Fibroblast of skin of right biceps (primary cell): ENCODE results near the gene TRIO.
"Not testable (repeated sequence)": the region's sequence is repeated elsewhere in the genome, so short reads cannot be mapped to it uniquely, and the experiment has no call there.

Experiments
- DNase-seq: peaks from one replicate; pipeline ENCODE4 v3.0.0-alpha.2; 2013

The TRIO gene

DNA sequence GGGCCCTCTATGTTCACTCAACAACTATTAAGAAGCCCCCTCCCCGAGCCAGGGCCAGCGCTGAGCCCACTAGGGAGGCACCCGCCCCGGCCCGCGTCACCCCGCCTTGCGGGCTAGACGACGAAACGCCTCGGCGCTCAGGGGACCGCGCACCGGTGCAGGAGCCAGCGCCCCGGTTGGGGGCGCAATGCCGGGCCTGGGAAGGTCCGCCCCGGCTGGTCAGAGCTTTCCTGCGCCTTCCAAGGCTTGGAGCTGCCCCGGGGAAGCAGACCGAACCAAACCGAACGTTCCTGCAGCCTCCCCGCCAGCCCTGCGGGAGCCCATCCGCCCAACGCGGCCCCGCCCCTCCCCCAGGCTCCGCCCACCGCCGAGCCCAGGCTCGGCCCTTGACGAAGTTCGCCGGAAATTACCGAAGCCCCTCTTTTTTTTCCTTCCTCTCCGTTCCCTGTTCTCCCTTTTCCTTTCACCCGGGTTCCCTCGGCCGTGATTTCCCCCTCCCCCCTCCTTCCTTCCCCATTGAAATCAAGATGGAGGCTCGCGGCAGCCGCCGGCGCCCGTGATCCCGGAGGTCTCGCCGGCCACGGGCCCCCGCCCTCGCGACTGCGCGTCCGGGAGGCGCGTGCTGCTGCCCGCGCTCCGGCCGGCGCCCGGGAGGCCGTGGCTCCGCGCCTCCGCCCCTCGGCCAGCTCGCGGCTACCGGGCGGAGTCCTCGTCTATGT lies at the start of gene TRIO:
Gene TRIO (plus strand): TSS at position 516 of the 719 bp plus-strand sequence. CDS start 384 bp downstream, outside the sequence.
- peak; percentile 95 for DNase-seq

DNA sequence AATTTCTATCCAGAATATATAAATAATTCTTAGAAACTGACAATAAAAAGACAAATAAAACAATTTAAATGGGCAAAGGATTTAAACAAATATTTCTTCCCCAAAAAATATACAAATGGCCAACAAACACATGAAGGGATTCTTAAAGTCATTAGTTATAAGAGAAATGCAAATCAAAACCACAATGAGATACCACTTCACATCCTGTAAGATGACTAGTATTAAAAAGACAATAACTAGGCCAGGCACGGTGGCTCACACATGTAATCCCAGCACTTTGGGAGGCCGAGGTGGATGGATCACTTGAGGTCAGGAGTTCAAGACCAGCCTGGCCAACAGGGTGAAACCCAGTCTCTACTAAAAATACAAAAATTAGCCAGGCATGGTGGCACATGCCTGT lies 45.8 kb upstream of the TRIO start:
- not testable (repeated sequence) for DNase-seq

DNA sequence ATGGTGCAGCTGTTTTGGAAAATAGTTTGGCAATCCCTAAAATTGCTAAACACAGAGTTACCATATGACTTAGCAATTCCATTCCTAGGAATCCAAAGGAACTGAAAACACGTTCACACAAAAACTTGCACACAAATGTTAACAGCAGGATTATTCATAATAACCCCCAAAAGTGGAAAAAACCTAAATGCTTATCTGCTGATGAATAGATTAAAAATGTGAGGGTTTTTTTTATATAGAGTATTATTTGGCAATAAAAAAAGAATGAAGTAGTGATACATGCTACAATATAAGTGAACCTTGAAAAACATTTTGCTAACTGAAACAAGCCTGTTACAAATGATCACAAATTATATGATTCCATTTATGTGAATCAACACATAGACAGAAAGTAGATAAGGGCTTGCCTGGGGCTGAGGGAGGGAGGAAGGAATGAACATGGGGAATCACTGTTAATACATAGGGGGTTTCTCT lies 45.1 kb upstream of the TRIO start:
- DNase-seq: peak; percentile 89

DNA sequence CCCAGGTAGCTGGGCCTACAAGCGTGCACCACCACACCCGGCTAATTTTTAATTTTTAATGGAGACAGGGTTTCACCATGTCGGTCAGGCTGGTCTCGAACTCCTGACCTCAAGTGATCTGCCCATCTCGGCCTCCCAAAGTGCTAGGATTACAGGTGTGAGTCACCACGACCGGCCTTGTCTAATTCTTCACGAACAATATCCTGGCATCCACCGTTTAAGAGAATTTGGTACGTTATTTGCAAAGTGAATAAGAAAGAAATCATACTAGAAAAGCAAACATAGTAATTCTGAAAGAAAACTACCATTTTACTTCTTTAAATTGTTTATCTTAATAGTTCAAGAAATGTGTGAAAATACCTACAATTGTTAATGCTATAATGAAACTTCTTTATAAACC lies 42.9 kb upstream of the TRIO start:
- no peak for DNase-seq

DNA sequence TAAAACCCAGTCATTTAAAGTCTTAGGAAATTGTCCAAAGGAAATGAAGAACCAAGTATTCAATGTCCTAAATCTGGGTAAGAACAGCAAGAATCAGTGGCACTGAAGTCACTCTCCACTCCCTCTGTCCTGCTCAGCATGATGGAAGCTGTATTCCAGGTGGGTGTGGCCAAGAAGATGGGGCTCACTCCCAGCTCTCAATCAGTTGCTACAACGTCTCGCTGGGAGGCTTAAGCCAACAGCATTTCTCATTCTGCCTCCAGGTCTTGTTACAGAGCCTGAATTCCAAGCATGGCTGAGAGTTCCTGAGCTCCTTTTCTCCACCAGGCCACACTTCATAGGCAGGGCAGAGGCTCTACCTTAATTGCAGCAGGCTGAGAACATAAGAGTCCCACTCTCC lies 41.2 kb upstream of the TRIO start:
- DNase-seq: peak; percentile 49

DNA sequence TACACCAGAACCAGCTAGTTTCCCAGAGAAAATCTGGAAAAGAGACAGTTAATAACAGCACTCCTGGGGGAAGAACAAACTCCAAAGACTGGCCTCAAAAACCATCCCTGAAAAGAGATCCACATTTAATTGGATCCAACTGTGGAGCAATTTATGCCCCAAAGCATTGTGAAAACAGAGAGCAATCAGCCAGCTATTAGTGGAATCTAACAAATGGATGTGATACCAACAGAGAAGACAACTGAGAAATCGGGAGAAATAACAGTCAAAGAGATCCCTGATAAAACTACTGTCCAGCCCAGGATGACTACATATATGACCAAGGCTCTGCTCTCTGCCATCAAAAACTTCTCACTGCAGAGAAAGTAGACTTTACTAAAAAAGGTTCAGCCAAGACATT lies 40.5 kb upstream of the TRIO start:
- no peak for DNase-seq

DNA sequence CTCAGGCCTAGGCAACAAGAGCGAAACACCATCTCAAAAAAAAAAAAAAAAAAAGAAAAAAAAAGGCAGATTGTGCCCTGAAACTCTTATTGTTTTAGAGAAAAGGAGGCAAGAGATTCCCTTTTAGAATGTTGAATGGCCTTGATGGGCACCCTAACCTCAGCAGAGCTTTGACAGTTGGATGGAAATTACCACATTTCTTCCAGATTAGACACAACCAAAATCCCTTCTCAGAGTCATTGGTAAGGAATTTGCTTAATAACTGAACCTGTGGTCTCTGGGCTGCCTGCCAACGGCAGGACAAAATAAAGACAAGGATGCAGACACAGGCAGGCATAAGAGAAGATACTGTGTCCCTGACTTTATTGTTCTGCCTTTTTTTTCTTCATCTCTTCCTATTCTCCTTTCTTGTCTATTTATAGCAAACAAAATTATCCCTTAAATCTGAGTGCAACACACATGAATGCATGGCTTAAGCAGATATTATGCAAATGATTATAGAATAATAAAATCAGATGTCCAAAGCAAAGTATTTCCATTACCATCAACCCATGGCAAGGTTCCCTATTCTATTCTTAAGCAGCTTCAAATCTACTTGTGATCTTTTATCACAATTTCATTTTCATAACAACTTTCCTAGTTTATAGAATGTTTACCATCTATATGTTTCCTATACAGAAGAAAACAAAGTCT lies 37.3 kb upstream of the TRIO start:
- peak; percentile 98 for DNase-seq

DNA sequence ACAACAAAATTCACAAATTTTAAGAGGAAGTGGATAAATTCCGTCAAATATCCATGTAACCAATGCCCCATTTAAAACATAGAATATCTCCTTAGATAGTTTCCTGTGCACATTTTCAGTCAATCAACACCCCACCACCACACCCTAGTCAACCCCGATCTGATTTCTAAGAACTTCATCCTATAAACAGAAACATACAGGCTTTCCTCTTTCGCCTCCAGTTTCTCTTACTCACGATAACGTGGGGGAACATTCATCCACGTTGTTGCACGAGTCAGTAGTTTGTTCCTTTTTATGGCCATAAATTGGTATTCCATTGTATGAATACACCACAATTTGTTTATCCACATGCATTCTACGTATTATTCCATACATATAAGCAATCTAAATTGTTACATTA lies 35.6 kb upstream of the TRIO start:
- no peak for DNase-seq

DNA sequence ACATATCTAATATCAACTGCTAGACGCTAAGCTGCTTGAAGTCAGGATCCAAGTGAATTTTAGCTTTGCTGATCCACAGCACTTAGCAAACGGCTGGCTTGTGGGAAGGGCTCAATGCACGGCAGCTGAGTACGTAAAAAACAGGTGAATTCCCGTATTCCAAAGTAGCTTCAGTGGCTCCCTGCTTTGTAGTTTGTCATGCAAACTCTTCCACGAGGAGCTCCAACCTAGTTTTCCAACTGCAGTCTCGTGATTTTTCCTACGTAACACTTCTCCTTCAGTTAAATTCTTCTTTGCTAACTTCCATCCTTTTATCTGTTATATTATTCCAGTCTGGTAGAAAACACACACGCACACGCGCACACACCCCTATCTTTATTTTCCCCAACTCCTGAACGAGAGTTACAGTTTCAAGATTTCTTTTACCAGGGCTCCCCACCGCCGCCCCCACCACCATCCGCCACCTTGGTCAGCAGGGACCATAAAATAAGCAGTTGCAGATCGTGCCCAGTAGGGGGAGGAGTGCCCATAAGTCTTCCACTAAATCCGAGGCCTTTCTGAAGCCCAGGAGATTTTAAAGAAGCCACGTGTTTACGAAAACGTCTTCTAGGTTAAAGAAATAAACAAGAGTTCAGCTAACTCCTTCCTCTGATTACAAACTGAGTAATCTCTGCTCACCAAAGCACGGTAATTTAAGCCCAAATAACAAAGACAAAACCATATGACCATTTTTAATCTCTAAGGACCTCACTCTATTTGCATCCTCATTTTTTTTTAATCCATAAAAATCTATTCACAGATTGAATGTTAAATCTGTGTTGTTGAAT lies 34.8 kb upstream of the TRIO start:
- peak; percentile 74 for DNase-seq

DNA sequence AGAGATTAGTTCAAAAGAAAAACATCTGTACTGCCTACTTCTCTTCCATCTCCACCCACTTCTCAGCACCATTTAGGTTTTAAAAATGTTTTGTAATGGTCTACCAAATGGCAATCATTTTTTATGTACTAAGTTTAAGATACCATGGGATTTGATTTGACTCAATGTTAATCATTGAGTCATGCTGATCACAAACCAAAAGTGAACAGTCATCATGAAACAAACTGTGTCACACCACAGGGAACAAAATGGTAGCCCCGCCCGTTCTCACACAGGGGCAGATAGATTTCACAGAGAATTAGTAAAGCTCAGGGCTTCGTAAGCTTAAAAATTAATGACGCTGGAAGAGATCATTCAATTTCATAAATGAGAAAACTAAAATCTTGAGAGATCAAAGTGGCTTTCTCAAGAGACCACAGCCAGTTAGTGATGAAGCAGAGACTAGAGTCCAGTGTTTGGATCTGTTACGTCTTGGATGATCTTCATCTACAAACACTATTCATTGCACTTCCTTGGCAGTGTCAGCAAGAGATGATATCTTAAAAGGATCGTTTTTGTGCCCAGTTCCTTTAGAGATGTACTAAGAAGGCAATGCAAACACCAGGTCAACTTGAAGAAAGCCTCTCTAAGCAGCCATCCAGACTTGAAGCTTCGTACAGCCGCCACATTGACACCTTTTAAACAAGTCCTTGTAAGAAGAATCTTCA lies 33.9 kb upstream of the TRIO start:
- peak; percentile 78 for DNase-seq

DNA sequence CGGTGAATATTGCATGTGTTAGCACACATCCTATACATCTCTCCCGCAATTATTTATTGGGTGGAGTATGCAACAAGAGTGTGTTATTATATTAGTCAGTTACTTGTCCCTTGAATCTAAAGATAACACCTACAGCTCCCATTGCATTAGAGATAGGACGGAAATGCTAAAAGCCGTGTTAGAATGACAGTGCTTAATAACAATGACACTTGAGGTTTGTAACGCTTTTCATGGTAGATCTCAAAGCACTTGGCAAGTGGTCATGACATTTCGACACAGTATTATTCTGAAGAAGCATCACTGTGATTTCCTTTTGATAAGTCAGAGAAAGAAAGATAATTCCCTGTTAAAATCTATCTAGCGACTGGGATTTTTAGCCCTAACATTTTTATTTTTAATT lies 33.4 kb upstream of the TRIO start:
- DNase-seq: no peak

DNA sequence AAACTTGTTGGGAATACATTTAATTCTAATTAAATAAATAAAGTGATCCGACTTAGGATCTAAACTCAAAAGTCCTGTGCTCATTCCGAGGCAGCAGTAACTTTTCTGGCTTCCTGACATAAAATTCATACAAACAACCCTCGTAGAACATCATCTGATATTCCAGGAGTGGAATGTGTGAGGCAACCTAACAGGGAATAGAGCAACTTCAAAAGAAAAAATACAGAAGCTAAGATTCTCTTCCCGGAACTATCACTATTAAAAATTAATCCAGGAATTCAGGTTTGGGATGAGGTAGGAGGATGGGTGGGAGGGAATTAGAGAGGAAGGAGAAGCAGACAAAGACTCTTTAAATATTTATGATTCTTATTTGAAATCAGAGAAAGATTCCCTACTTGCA lies 32.9 kb upstream of the TRIO start:
- DNase-seq: no peak

DNA sequence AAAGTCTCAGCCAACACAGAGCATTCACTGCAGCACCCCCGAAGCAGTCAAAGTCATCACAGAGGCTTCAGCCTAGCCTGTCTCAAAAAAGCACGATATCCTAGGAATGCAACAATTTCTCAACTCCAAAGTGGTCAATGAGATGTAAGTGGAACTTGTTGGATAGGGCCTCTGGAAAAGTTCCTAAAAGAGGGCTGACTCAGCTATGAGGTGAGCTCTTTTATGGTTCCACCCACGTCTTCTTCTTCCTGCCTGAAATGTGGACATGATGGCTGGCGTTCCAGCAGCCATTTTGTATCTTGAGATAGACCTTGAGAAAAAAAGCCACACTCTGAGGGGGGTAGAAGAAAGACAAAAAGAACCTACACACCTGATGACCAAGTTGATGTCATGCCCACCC lies 32.5 kb upstream of the TRIO start:
- DNase-seq: peak; percentile 93

DNA sequence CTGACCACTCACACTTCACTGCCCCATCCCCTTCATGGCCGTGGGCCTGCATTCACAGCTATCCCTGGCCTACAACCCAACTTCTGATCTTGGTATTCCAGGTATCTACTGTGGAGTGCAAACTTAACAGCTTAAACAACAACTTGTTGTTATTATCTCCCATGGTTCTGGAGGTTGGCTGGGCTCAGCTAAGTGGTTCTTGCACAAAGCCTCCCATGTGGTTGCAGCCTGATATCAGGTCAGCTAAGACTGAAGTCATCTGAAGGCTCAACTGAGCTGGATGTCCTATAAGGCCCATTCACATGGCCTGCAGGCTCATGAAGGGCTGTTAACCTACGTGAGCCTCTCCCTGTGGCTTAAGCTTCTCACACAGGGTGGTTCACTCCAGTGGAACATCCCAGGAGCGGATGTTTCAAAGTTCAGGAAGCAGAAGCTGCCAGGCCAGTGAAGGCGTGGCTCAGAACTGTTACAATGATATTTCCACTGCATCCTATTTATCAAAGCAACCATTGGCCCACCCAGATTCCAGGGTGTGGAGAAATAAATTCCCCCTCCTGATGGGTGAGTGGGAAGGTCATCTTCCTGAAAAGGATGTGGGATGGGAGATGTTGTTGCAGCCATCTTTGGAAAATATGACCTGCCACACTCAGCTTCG lies 30.0 kb upstream of the TRIO start:
- no peak for DNase-seq

DNA sequence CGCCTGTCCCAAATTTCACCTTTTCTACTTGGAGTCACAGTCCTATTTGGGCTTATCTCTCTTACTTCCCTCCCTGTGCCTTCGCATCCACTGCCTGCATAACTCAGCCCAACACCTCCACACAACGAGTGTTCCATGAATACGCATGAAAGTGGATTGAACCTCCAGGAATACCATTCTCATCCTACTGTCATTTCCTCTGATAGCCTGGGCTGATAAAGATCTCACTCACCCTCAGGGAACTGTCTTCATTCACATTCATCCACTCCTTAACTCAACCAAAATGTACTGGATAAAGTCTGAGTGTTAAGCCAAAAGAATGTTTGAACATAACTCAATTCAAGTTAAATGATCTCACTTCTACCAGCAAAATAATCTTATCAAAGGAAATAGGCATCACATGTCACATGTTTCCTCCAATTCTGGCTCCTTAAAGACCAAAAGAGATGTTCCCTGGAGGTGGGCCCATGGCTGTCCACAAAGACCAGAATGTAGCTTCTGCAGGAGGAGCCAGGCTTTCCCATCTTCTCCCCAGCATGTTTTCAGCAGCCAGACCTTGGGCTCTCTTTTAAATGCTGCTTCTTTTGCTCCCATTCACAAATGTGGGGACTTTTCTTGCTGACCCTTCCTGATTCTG lies 28.4 kb upstream of the TRIO start:
- DNase-seq: peak; percentile 85

DNA sequence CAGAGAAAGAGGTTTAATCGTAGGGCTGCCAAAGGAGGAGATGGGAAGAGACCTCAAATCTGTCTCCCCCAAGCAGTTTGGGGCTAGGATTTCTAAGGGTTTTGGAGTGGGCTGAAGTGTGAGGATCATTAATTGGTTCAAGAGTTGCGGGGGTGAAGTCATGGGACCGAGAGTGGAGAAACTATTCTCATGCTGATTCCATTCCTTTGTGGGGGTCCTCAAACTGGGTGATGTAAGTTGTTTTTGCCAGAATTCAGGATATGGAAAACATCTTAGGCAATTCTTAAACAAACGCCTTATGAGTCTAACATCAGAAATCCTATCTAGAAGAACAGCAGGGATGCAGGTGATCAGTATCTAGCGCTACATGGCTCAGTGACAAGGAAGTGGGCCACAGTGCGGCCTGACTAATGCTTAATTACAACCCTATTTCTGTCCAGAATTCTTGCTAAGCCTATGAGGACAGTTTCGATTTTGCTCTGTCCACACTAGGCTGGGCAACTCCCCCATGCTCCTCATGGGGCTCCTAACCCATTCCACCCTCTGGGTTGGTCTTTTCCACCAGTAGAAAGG lies 27.7 kb upstream of the TRIO start:
- DNase-seq: no peak

DNA sequence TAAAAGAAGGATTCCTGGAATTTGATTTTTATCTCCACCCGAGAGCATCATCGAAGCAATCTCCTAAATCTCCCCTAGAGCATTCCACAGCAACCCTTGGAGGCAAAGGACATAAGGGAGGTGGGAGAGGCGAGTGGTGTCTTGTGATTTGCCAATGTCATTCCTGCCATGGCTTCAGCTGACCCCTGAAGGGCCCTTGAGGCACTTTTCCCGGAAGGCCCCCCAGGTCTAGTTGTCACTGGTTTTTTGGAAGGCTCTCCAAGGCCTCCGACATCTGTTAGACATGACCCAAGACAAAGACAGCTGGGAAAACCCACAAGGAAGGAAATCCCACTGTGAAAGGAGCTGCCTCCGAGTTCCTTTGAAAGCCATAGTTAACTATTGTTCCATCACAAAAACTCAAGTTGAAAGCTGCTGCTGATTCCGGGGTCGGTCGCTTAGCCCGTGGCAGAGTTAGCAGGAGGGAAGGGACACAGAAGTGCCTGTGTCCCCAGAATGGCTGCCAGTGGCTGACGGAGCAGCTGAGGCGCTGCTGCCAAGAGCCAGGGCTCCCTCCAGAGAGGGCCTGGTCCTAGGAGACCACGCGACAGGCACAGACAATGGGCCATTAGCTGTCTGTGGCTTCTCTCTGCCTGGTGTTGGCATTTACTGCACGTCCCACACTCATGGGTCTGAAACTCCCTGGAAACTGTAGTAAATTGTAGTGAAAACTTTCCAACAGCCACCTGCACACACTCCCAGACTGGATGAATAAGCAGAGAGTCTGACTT lies 24.4 kb upstream of the TRIO start:
- DNase-seq: no peak

DNA sequence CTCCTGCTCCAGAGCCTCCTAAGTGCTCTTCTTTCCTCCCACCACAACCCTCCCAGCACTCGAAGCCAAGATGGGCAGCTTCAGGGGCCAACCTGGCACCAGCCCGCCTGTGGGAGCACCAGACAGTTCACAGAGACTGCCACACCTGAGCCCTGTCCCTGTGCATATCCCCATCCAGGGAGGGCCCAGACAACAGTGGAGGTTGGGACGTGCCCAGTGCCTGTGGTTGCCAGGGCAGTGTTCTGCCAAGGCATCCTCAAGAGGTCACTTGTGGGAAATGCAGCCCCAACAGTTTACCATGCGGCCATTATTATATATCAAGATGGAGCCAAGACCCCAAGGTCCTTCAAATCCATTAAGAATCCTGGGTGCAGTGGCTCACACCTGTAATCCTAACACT lies 23.0 kb upstream of the TRIO start:
- no peak for DNase-seq

DNA sequence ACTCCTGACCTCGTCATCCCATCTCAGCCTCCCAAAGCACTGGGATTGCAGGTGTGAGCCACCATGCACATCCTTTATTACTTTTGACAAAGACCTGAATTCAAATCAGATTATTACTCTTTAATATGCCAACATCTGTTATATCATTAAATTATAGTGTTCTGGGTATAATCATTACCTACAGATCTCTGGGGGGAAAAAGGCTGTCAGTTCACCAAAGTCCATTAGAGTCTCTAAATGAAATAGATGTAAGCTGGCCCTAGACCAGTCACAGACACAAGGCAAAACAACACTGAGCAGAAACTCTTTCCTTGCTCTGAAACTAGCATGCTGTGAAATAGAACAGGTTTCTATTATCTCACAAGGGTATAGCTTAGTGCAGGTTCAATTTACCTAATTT lies 21.6 kb upstream of the TRIO start:
- DNase-seq: no peak

DNA sequence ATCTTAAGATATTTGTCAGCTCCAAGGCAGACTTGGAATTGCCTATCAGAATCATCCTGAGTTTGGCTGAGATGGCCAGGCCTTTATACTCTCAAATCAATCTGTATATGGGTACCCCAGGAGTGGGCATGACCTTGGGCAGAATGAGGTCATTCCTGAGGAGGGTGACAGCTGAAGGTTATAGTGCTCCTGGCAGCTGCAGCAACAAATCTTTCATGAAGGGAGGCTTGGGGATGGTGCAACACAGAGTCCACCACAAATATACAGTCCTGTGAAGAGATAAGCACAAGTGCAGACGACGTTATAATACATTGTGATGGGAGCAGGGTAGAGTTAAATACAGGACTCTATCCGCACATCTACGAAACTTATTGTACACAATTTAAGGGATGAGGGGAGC lies 21.1 kb upstream of the TRIO start:
- no peak for DNase-seq

DNA sequence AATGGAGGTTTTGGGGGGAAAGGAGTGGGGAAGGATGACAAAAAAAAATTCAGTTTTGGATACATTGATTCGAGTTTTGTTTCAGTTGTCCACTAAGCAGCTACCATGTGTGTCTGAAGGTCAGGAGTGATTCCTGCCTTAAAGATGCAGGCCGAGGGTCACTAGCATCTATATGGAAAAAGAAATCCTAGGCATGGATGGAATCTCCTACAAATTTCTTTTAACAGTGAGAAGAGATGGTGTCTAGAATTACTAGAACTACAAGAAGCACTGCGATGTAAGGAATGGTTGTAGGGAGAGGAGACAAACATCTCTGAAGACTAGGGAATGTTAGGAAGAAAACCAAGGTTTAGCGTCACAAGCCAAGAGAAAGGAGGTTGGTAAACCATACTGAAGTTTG lies 19.6 kb upstream of the TRIO start:
- DNase-seq: no peak
